NCI-H2171 treated with DMSO at 0.1 percent for 48 hours (cell line): ENCODE data around the gene UNC5B.
"Not testable (repeated sequence)": the region's sequence is repeated elsewhere in the genome, so short reads cannot be mapped to it uniquely, and the experiment has no call there.

Source experiments
- DNase-seq: peaks from one replicate; lab custom pipeline; 2025; lab: John Stamatoyannopoulos, UW

Gene UNC5B

DNA sequence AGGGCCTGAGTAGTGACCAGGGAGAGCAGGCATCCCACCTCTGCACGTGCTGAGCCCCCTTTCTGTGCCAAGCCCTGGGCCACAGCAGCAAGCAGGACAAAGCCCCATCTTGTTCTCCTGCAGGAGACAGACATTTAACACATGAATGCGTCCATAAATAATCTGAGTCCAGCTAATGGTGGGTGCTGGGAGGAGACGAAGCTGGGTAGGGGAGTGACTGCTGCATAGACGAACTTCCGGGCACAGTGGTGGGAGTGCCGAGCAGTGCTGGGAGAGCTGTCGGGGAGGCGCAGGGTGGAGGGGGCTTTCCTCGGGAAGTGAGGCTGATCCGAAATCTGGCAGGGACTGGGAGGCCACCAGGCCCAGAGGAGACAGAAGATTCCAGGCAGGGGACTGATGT lies 71.5 kb downstream of the UNC5B start:
- DNase-seq = no peak

DNA sequence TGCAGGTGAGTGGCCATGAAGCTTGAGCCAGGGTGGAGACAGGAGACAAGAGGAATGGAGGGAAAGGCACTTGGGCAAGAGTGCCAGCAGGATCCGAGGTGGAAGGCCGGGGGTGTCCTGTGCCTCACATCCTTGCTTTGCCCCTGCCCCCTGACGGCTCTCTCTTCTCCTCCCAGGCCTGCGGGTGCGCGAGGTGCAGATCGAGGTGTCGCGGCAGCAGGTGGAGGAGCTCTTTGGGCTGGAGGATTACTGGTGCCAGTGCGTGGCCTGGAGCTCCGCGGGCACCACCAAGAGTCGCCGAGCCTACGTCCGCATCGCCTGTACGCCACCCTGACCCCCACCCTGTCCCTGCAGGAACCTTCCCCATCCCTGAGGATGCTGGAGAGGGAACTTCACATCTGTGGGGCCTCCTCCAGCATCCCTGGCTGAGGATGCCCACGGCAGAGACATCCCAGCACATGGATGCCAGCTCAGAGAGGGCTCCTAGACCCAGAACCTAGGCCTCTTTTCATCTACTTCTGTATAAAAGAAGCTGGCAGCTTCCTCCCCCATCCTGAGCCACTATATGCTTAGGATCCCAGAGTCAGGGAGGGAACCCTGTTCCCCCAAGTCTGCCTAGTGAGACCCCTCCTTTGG lies 72.3 kb downstream of the UNC5B start:
- DNase-seq = no peak

DNA sequence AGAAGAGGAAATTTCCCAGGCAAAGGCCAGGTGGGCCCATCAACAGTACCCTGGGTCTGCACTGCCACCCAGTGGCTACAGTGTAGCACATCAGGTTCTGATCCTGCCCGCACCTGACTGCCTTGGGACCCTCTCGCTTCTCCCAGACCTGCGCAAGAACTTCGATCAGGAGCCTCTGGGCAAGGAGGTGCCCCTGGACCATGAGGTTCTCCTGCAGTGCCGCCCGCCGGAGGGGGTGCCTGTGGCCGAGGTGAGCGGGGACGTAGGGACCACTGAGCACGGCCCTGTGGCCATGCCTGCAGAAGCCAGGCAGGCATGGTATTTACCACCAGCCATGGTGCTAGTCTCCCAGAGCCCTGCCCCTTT lies 72.8 kb downstream of the UNC5B start:
- peak; percentile 51 for DNase-seq

DNA sequence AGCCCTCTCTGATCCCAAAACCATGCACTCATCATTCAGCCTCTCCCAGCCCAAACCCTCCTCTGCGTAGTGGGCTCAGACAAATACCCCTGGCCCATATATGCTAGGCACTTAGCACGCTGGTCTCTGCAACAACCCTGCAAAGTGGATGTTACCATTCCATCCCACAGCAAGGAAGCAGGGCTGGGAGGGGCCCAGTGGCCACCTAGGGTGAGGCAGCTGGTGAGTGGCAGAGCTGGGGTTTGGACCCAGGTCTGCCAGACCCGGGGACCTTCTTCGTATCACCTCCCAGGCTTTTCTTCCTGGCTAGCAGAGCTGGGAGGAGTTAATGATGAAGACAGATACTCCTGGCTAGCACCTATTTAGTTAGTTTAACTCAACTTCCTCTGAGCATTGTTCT lies 73.6 kb downstream of the UNC5B start:
- no peak for DNase-seq

DNA sequence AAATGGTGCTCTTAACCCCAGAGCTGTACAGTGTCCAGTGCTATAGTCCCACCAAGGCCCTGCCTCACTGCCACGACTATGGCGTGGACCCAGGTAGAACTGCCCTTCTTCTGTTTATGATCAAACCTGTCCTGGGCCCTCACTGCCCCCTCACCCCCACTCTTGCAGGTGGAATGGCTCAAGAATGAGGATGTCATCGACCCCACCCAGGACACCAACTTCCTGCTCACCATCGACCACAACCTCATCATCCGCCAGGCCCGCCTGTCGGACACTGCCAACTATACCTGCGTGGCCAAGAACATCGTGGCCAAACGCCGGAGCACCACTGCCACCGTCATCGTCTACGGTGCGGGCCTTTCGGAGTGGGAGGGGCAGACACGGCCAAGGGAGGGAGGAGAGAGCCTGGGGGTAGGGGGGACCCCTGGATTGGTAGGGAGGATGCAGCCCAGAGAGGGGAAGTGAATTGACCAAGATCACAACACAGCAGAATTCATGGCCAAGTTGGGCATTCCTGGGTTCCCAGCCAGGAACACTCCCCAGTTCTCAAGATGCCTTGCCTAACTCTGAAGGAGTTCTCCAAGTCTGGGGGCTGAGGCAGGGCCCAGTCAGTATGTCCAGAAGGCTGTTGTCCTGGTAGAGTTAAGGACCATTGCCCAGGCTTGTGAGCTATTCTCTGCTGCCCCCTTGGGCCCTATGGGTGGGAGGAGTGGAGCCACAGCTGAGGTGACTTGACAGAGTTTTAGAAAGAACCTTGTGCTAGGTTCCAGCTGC lies 74.3 kb downstream of the UNC5B start:
- DNase-seq = no peak

DNA sequence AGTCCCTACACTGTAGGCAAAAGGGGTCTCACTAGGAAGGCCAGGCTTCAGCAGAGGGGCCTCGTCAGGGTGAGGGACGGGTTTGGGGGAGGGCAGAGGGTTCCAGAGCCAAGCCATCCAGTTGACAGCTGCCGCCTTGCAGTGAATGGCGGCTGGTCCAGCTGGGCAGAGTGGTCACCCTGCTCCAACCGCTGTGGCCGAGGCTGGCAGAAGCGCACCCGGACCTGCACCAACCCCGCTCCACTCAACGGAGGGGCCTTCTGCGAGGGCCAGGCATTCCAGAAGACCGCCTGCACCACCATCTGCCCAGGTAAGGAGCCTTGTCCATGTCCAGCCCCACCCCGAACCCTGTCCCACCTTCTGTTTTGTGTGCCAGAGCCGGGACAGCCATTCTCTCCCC lies 75.1 kb downstream of the UNC5B start:
- DNase-seq = no peak

DNA sequence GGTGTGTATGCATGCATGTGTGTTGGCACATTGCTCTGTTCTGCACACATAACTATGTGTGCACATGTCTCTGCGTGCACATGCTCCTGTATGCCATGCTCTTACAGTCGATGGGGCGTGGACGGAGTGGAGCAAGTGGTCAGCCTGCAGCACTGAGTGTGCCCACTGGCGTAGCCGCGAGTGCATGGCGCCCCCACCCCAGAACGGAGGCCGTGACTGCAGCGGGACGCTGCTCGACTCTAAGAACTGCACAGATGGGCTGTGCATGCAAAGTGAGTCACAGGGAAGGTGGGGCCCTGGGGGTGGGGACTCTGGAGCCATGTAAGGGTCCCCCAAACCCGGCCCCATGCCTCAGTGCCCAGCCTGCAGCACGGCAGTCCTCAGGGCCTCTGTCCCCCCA lies 76.1 kb downstream of the UNC5B start:
- no peak for DNase-seq

DNA sequence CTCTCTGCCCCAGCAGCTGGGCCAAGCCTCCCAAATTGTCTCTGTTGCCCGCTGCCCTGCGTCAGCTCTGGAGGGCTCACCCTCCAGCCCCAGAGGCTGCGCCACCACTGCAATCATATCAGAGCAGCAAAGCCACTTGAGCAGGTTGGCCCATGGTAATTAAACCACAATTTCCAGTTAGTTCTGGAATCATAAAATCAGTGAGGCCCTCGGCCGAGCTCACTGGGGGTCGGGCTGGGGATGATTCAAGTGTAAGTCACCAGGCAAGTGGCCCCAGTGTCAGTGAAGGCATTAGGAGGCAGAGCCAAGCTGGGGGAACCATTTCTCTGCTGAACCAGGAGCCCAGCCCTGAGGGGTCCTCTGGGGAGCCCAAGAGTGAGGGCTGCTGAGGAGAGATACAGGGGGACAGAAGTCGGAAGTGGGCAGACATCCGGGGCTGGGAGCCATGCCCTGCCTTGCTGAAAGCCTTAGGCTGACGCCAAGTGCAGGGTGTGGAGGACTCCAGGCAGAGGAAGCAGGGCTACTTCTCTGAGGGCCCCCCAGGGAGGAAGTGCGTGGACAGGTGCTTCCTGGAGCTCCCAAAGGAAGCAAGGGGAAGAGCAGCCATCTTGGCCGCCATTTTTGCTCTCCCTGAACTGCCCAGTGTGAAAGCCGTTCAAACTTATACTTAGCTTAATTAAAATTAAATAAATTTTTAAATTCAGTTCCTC lies 77.2 kb downstream of the UNC5B start:
- no peak for DNase-seq

DNA sequence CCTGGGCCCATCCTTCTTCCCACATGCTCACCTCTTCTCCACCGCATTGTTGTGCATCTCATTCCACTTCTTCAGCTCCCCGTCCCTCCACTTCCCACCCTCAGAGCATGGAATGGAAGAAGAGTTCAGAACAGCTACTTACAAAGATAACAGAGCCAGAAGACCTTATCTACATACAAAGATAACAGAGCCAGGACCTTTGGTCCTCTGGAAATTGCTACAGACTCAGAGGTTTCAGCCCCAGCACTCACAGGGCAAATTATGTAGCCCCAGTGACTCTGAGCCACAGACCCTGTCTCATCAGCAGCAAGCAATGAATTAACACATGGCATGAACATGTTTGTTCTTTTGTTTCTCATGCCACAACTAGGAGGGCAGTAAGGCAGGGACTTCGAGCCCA lies 78.0 kb downstream of the UNC5B start:
- no peak for DNase-seq

DNA sequence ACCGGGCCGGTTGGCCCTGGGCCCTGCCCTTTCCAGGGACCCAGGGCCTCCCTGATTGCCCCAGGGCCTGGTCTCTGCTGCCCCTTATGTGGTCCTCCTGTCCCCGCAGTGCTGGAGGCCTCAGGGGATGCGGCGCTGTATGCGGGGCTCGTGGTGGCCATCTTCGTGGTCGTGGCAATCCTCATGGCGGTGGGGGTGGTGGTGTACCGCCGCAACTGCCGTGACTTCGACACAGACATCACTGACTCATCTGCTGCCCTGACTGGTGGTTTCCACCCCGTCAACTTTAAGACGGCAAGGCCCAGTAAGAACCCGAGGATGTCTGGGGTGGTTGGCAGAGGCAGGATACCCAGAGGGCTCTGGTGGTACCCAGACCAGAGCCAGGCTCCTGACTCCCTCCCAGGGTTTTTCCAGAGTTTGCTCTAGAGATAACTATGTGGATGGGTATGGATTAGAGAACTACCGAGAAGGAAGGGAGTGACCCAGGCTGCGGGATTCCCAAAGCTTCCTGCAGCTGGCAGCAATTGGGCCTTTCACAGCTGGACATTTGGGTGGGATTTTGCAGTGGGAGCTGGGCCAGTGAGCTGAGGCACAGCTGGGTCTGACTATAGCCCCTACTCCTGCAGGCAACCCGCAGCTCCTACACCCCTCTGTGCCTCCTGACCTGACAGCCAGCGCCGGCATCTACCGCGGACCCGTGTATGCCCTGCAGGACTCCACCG lies 78.6 kb downstream of the UNC5B start:
- DNase-seq = no peak

DNA sequence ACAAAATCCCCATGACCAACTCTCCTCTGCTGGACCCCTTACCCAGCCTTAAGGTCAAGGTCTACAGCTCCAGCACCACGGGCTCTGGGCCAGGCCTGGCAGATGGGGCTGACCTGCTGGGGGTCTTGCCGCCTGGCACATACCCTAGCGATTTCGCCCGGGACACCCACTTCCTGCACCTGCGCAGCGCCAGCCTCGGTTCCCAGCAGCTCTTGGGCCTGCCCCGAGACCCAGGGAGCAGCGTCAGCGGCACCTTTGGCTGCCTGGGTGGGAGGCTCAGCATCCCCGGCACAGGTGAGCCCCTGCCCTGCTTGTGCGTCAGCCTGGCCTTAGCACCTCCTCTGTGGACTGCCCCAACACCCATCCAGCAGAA lies 79.1 kb downstream of the UNC5B start:
- DNase-seq = no peak

DNA sequence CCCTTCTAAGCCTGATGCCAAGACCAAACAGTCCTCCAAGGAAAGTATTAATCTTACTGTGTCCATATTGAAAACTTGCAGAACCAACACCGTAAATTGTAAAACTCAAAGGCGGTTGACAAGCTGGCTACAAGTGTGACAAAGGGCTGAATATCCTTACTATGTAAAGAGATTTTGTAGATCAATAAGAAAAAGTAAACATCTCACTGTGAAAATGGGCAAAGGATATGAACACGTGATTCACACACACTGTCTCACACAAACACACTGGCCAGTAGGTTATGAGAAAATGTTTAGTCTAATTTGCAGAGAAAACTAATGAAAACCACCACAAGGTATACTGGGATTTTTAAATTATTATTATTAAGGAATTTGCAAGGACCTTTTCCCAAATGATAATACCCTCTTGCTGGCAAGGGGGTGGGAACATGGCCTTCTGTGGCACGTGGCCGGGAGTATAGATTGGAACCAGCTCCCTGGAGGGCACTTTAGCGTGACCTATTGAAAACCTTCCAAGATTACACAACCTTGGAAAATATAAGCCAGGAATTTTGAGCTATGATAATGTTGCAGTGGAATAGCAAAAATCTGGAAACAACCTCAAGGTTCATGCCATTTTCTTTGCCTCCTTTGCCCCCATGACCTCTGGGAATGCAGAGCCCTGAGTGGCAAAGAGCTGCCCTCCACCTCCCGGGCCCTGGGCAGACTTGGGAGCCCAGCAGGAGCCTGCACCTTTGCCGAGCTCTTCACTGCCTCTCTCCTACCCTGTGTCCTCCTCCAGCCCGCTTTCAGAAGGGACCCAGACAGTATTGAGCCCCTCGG lies 80.5 kb downstream of the UNC5B start:
- no peak for DNase-seq

DNA sequence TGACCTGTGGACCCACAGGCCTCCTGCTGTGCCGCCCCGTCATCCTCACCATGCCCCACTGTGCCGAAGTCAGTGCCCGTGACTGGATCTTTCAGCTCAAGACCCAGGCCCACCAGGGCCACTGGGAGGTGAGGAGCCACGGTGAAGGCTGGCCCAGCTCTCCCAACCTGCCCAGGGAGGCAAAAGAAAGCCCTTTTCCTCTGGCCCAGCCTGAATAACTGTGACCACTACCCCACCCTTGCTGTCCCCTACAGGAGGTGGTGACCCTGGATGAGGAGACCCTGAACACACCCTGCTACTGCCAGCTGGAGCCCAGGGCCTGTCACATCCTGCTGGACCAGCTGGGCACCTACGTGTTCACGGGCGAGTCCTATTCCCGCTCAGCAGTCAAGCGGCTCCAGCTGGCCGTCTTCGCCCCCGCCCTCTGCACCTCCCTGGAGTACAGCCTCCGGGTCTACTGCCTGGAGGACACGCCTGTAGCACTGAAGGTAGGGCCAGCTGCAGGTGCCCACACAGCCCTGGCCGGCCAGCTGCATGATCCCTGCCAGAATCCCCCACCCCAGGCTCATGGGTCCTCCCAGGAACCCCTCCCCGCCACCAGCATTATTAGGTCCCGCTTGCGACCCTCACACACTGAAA lies 81.2 kb downstream of the UNC5B start:
- peak; percentile 13 for DNase-seq

DNA sequence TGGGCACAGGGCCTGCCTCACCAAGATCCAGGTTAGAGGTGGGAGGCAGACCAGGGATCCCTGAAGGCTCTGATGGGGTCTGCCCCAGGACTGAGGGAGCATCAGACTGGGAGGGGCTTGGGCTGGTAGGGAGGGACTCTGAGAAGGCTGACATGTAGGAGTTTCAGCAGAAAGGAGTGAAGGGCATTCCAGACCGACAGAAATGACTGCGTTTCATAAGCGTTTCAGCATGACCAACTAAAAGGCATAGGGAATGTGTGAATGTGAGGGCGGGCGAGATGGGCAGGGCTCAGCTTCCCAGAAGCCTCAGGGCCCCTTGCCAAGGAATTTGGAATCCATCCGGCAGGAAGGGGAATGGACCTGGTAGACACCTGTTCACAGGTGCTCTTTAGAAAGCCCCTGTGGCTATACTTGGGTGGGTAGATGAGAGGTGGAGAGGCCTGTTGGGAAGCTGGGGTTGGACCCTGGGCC lies 81.8 kb downstream of the UNC5B start:
- DNase-seq = no peak

DNA sequence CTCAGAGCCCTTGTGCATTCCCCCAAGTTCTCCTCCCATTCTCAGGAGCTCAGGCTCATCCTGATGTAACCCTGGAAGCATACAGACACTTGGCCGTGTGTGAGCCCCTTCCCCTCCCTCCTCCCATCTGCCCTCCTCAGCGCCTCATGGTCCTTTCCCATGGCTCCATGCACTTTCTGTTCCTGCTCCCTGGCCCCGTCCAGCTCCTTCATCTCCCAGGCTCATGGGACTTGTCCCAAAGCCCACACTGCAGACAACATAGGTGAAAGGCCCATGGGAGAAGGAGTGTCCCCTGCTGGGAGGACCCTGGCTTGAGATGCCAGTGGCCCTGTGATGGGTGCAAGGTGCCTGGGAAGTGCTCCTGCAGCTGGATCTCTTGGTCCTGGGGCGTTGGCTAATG lies 82.5 kb downstream of the UNC5B start:
- DNase-seq = no peak

DNA sequence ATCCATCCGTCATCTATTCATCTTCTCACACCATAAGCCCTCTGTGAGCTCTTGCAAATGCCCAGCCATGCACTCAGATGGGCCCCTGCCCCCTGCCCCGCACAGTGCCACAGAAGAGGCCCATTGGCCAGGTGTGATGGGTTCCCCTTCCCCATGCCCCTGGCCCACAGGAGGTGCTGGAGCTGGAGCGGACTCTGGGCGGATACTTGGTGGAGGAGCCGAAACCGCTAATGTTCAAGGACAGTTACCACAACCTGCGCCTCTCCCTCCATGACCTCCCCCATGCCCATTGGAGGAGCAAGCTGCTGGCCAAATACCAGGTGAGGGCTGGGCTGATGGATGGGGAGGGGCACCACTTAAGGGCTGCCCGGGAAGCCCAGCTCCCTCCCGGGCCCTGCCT lies 83.3 kb downstream of the UNC5B start:
- no peak for DNase-seq

DNA sequence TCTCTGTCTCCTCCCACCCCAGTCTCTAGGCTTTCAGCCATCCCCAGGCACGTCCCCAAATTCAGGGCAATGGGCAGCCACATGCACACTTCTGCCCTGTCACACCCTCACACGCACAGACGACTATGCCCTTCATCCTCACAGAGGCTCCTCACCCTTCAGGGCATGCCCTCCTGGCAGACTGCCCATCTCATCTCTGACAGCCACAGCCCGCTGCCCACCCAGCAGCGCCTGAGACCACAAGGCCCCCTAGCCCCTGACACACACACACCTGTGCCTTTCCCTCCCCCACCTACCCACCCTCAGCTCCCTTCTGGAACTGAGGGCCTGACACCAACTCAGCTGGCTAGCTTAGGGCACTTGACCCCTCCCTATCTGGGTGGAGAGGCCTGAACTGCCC lies 83.7 kb downstream of the UNC5B start:
- no peak for DNase-seq

DNA sequence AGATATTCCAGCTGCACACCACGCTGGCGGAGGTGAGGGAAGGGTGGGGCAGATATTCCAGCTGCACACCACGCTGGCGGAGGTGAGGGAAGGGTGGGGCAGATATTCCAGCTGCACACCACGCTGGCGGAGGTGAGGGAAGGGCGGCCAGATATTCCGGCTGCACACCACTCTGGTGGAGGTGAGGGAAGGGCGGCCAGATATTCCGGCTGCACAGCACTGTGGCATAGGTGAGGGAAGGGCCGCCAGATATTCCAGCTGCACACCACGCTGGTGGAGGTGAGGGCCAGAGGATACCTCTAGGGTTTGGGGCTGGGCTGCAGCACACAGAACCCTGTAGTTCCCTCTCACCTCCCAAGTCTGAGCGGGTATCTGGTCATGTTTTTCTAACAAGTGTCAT lies 84.4 kb downstream of the UNC5B start:
- not testable (repeated sequence) for DNase-seq

DNA sequence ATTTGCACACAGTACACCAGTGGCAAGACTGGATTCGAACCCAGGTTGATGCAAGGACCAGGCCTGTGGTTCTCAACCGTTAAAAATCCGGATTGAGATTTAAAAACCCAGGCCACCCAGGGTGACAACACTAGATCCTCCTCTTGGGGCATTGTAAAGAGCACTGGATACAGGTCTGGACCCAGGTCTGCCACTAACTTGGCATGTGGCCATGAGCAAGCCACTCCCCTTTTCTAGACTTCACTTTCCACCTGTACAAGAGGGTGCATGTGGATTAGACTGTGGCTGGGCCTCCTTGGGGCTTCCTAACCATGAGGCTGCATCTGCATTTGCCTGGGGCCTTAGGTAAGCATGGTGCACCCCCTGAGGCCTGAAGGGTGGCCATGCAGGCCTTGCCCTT lies 85.0 kb downstream of the UNC5B start:
- DNase-seq = no peak

DNA sequence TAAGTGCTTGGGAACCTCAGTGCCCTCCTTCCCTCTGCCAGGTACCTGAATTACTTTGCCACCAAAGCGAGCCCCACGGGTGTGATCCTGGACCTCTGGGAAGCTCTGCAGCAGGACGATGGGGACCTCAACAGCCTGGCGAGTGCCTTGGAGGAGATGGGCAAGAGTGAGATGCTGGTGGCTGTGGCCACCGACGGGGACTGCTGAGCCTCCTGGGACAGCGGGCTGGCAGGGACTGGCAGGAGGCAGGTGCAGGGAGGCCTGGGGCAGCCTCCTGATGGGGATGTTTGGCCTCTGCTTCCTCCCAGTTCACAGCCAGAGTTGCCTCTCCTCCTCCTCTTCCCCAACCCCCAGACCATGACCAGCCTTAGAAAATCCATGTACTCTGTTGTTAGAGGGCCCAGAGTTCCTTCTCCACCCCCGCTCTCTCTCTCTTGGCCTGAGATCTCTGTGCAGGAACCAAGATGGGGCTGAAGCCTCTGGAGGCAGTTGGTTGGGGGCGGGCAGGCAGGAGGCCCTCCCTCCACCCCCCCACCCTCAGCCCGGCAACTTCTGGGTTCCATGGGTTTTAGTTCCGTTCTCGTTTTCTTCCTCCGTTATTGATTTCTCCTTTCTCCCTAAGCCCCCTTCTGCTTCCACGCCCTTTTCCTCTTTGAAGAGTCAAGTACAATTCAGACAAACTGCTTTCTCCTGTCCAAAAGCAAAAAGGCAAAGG lies 86.9 kb downstream of the UNC5B start:
- no peak for DNase-seq
